Caki2 (cell line): ENCODE measurements around the gene PSKH1. TPM values are rescaled to one million over a fixed set of nuclear protein-coding genes. Genes with fewer than 3 reads are reported as not detected.
"Not testable (repeated sequence)": the region's sequence is repeated elsewhere in the genome, so short reads cannot be mapped to it uniquely, and the experiment has no call there.

ENCODE experiments used
- DNase-seq: peaks from one replicate; pipeline ENCODE4 v3.0.0-alpha.2; 2015; ENCODE audit warnings: low read depth
- in situ Hi-C: cut with HindIII; loops from 2 replicates; pipeline ENCODE4 v1.10.0; 2016; ENCODE audit warnings: low sequenced_read_pairs, low pct_unique_long_range_greater_than_20kb, mixed read lengths
- total RNA-seq: library from RNA; depleted of rRNA; stranded (reverse); fragments of >200 nt; shearing (Covaris generic); gene quantifications from 2 replicates; pipeline ENCODE4 v1.2.3, GENCODE V29; 2014; ENCODE audit warnings: low replicate concordance

The PSKH1 gene
- total RNA-seq, 1 experiment from 2014 or later, result 25.9 TPM

DNA sequence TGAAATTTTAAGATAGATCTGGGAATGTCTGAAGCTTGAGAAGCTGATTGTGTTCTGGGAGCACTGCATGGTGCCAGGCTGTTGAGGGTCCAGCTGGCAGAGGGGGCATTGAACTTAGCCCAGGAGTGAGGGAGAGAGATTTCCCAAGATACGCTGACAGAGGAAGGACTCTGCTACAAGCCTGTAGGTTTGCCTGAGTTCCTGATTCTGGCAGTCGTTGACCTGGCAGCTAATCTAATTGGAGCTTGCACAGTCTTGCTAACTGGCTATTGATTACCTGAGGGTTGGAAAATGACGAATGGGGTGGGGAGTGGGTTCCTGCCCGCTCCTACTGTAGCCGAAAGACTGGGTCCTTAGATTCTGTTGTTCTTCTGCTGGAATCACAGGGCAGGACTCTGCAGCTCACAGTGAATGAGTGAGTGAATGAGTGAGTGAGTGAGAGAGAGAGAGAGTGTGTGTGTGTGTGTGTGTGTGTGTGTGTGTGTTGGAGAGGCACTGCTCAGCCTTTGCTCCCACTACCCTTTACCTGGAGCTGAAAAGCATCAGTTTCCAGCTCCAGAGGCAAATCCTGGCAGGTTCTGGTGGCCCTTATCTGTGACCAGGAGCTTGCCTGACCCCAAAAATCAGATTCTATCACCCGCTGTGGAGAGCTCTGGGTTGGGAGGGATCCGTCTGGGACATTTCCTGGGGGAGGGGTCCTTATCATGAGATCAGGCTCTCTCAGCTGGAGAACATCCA, 21.9 kb downstream of the PSKH1 start:
- no peak for DNase-seq
- in situ Hi-C loops, result no loop called here

DNA sequence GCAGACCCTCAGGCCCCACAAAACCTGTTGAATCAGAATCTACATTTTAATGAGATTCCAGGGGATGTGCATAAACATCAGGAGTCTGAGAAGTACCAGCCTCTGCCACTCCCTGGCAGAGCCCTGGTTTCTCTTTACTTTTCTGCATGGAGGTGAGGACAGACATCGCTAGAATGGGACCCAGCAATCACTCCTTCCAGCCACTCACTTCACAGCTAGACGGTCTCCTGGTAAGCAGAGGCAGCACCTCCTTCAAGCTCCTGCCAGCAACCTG, 22.4 kb downstream of the PSKH1 start:
- DNase-seq, in situ Hi-C loops: not testable (repeated sequence)

DNA sequence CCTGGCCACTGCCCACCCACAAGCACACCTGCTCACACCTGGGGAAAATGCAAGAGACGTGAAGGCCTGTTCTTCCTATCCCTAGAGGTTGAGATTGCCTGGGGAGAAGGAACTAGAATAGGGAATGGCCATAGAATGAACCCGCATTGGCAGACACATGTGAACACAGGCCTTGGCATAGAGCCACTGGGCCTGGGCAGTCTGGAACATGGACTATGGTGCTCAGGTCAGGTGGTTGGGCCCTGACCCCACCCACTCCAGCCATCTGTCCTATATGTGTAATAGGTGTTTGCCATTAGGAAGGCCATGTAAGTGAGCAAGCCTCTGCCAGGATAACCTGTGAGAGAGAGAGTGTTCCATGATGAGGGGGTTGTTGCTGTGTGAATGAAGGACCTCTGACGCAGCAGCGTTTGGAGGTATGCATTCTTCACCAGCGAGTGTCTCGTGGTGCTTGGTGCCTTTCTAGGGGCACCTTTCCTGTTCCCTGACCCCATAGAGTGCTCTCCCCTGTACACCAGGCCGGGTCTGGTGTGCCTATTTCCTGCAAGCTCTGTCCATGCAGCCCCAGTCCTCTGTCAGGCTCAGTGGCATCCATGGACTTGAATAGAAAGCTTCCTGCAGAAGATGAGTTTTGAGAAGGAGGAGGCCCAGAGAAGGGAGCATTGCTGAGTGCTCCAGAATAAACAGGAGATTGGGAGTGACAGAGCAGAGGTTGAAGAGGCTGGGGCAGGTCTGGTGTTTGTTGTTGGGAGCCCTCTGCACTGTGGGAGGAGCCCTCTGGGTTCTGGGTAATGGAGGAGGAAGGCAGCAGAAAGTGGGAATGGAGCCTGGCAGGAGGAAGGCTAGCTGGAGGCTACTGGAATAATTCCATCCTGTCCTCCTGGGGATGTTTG, 23.0 kb downstream of the PSKH1 start:
- in situ Hi-C loops, result no loop called here
- DNase-seq, result no peak

GRCh38 chr16:67917140-67917851, 24.2 kb downstream of the PSKH1 start:
- in situ Hi-C loops, result no loop called here
- no peak for DNase-seq

DNA sequence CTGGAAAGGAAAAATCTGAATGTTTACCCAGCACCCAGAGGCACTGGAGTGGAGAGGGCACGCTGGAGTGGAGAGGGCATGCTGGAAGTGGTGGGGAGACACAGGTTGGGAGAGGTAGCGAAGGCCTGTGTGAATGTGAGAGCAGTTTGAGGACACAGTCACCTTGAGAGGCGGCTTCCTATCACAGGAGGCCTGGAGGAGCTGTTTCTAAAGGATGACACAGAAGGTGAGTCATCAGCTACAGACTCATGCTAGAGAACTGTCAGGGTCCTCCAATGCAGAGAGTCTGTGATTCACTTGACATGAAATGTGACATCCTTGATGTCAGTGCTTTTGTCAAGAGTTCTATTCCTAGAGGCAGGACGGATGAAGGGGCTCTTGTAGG, 24.8 kb downstream of the PSKH1 start:
- in situ Hi-C loops, result no loop called here
- peak; percentile 41 for DNase-seq

DNA sequence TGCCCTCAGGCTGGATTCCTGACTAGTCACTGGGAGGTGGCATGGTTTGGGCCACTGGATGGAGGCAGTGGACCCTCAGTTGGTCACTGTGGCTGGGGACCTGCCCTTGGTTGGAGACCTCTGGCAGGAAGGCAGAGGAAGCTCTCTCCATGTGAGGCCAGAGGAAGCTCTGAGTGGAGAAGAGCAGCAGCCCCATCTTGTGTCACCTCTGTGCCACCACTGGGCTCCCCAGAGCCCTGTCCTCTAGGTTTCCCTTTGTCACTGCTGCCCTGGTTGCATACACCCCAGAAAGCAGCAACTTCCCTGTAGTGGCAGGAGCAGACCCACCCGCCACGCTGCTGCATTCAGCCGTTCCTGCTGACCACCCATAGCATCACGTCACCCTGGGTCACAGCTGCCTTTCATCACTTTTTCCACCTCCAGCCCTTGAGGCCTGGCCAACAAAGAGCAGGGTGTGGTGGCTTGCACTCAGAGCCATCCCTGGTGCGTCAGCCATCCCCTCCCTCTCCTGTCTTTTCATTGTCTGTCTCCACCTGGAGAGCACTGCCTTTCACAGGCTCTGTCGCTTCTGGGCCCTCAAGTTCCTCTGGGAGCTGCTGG, 26.7 kb downstream of the PSKH1 start:
- in situ Hi-C loops, result no loop called here
- no peak for DNase-seq

DNA sequence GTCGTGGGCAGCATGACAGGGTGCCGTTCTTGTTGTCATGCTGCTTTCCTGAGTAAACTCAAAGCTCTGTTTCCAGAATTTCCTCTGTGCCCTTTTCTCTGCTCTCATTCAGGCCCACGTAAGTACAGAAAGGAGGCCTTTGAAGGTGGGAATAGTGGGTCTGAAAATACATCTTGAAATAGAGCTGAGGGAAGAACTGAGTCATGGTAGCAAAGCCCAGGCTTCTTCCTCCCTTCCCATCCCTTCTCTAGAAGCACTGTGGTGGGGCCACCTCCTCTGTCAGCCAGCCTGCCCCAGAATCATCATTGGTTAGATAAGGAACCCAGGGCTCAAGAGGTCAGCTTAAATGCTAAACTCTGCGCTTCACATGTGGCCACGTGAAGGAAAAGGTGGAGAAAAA, 29.2 kb downstream of the PSKH1 start:
- no peak for DNase-seq
- in situ Hi-C loops, result no loop called here

GRCh38 chr16:67922740-67923139, 29.7 kb downstream of the PSKH1 start:
- in situ Hi-C loops, result no loop called here
- no peak for DNase-seq

GRCh38 chr16:67923414-67924116, 30.5 kb downstream of the PSKH1 start:
- DNase-seq, result no peak
- in situ Hi-C loops, result no loop called here

GRCh38 chr16:67924140-67924906, 31.3 kb downstream of the PSKH1 start:
- in situ Hi-C loops, result no loop called here
- DNase-seq, result no peak

DNA sequence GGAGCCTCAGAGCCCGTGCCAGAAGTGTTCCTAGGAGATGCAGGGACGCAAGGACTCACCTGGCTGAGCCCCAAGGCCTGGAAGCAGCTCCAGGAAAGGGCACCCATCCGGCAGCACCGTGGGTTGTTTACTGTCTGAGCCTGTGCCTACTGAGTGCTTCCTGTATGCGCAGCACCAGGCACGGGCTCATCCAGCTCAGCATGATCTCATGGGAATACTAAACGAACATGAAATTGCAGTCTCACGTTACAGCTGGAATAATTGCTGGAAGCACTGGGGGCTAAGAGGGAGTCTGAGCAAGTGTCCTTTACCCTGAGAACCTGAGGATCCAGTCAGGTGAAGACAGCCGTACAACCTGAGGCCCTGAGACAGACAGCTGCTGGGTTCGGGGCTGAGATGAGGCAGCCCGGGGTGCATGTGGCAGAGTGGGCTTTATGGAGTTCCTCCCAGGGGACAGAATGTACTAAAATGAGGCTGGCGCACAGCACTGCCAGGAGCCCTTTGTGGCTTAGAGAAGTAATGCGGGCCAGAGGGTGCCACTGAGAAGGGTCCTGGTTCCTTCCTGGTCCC, 33.2 kb downstream of the PSKH1 start:
- no peak for DNase-seq
- in situ Hi-C loops, result no loop called here

- DNase-seq, result no peak
- in situ Hi-C loops, result no loop called here
These were observed 34.3 kb downstream of the PSKH1 start for GRCh38 chr16:67927131-67927941.

- DNase-seq, result no peak
- in situ Hi-C loops, result no loop called here
These were observed 35.1 kb downstream of the PSKH1 start for GRCh38 chr16:67928147-67928546.

DNA sequence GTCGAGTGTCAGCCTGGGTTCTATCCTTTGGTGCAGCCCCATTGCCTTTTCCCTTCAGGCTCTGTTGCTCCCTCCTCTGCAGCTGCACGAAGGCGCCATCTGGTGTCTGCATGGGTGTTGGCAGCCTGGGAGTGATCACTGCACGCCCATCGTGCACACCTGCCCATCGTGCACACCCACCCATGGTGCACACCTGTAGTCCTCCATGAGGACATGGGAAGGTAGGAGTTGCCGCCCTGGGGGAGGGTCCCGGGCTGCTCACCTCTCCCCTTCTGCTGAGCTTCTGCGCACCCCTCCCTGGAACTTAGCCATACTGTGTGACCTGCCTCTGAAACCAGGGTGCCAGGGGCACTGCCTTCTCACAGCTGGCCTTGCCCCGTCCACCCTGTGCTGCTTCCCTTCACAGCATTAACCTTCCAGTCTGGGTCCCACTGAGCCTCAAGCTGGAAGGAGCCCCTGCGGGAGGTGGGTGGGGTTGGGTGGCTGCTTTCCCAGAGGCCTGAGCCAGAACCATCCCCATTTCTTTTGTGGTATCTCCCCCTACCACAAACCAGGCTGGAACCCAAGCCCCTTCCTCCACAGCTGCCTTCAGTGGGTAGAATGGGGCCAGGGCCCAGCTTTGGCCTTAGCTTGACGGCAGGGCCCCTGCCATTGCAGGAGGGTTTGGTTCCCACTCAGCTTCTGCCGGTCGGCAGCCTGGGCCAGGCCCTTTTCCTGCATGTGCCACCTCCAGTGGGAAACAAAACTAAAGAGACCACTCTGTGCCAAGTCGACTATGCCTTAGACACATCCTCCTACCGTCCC, 35.7 kb downstream of the PSKH1 start:
- DNase-seq, result peak; percentile 51
- in situ Hi-C loops, result no loop called here

- in situ Hi-C loops, result no loop called here
- no peak for DNase-seq
These were observed 37.1 kb downstream of the PSKH1 start for GRCh38 chr16:67930191-67930590.

DNA sequence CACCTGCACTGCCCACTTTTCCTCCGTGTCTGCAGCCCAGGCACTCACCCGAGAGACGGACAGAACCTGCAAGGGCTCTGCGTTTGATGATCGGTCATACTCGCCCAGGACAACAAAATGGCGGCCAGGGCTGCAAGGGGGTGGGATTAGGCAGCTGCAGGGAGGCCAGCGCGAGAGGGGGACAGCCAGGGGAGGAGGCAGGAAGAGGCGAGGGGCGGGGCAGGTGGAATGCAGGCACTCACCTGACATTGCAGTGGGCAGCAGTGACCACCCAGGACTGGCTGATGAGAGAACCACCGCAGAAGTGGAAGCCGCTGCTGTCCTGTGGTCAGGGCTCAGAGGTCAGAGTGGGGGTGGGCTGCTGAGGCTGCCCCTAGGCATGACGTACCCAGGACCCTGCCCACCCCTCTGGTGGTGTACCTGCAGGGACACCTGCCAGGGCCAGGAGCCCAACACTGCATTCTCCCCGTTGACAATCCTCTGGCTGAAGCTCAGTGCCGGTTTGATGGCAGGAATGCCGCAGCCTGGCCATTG, 37.7 kb downstream of the PSKH1 start:
- DNase-seq, result no peak
- in situ Hi-C loops, result no loop called here
